Hematopoietic multipotent progenitor cell treated with erythropoietin and hydrocortisone succinate and interleukin-3 and kit ligand, for 6 days (in vitro differentiated cells): Measurements from ENCODE around the gene EIF3B.
"Not testable (repeated sequence)": the region's sequence is repeated elsewhere in the genome, so short reads cannot be mapped to it uniquely, and the experiment has no call there.

Experiments used
- DNase-seq: peaks from one replicate; pipeline ENCODE4 v3.0.0-alpha.2; 2015

EIF3B gene

GRCh38 chr7:2354186-2354938 is at the start of gene EIF3B:
TSS of gene EIF3B (plus strand) at chr7:2354827. CDS start at chr7:2354922, 95 bp downstream.
- DNase-seq: peak; percentile 97

- not testable (repeated sequence) for DNase-seq
Measured at GRCh38 chr7:2305258-2305657, 49.4 kb upstream of the EIF3B start.

GRCh38 chr7:2306688-2307087 is 47.9 kb upstream of the EIF3B start:
- DNase-seq: no peak

GRCh38 chr7:2307690-2308107 is 46.9 kb upstream of the EIF3B start:
- no peak for DNase-seq

GRCh38 chr7:2309889-2310331 is 44.7 kb upstream of the EIF3B start:
- no peak for DNase-seq

- no peak for DNase-seq
Measured at GRCh38 chr7:2312267-2312929, 42.2 kb upstream of the EIF3B start.

- peak; percentile 36 for DNase-seq
Measured at GRCh38 chr7:2313450-2314208, 41.0 kb upstream of the EIF3B start.

GRCh38 chr7:2314209-2314955 is 40.2 kb upstream of the EIF3B start, which contains the start of gene SNX8:
TSS of gene SNX8 (minus strand) at chr7:2314441. CDS start at chr7:2314421, 20 bp downstream.
- DNase-seq: peak; percentile 92

- DNase-seq: not testable (repeated sequence)
Measured at GRCh38 chr7:2314956-2315530, 39.6 kb upstream of the EIF3B start.

GRCh38 chr7:2315787-2316186 is 38.8 kb upstream of the EIF3B start:
- no peak for DNase-seq

GRCh38 chr7:2316578-2316977 is 38.0 kb upstream of the EIF3B start:
- DNase-seq: no peak

GRCh38 chr7:2317556-2318293 is 36.9 kb upstream of the EIF3B start:
- no peak for DNase-seq

GRCh38 chr7:2321020-2321419 is 33.6 kb upstream of the EIF3B start:
- DNase-seq: no peak

GRCh38 chr7:2325162-2325561 is 29.5 kb upstream of the EIF3B start:
- DNase-seq: peak; percentile 46

- no peak for DNase-seq
Measured at GRCh38 chr7:2326951-2327350, 27.7 kb upstream of the EIF3B start.

- no peak for DNase-seq
Measured at GRCh38 chr7:2330493-2330892, 24.1 kb upstream of the EIF3B start.

- no peak for DNase-seq
Measured at GRCh38 chr7:2331707-2332106, 22.9 kb upstream of the EIF3B start.

GRCh38 chr7:2332606-2333231 is 21.9 kb upstream of the EIF3B start:
- not testable (repeated sequence) for DNase-seq

GRCh38 chr7:2336626-2337299 is 17.9 kb upstream of the EIF3B start:
- DNase-seq: peak; percentile 90

- not testable (repeated sequence) for DNase-seq
Measured at GRCh38 chr7:2347351-2348063, 7.1 kb upstream of the EIF3B start.
